Sigmoid colon (tissue), 7 donors: ENCODE results near the gene NREP. TPM values are rescaled to one million over a fixed set of nuclear protein-coding genes. Genes with fewer than 3 reads are reported as not detected.

Source experiments
- DNase-seq: peaks from one replicate; pipeline ENCODE4 v3.0.0-alpha.2; 2019
- H3K27ac ChIP-seq, 4 donors: fragments of 200-600 bp; sonication (generic); one replicate each; pipeline ENCODE4 v1.5.1; 2016 to 2019; ENCODE audit warnings: mild to moderate bottlenecking in 1 of 4
- H3K27me3 ChIP-seq, 3 donors: fragments of 200-600 bp; sonication (generic); one replicate each; pipeline ENCODE4 v1.5.1; 2019; ENCODE audit warnings: mild to moderate bottlenecking in 1 of 3
- H3K36me3 ChIP-seq, 4 donors: fragments of 200-600 bp; sonication (generic); one replicate each; pipeline ENCODE4 v1.5.1; 2016 to 2019
- H3K4me1 ChIP-seq, 4 donors: fragments of 200-600 bp; sonication (generic); one replicate each; pipeline ENCODE4 v1.5.1; 2017 to 2019
- H3K4me3 ChIP-seq, 4 donors: fragments of 200-600 bp; sonication (generic); one replicate each; pipeline ENCODE4 v1.5.1; 2017 to 2019; ENCODE audit warnings: mild to moderate bottlenecking in 2 of 4, moderate library complexity in 1 of 4
- H3K9me3 ChIP-seq, 4 donors: fragments of 200-600 bp in 3 of 4; sonication (generic) in 3 of 4; one replicate each; pipeline versions ENCODE4 v1.5.1 to v1.6.1; 2013 to 2019
- EP300 ChIP-seq, 4 donors: sonication (generic); formaldehyde crosslinking; IDR thresholded peaks; one replicate each; pipeline ENCODE4 v1.6.1; 2017; ENCODE audit warnings: antibody characterized with exemption in 4 of 4
- POLR2A ChIP-seq, 2 donors: fragments of 450-650 bp; IDR thresholded peaks; one replicate each; pipeline ENCODE4 v1.6.1; 2016; ENCODE audit warnings: antibody characterized with exemption in 2 of 2, mild to moderate bottlenecking in 2 of 2, moderate library complexity in 2 of 2
- POLR2AphosphoS5 ChIP-seq, 4 donors: sonication (generic); formaldehyde crosslinking; IDR thresholded peaks; one replicate each; pipeline ENCODE4 v1.6.1; 2017; ENCODE audit warnings: antibody characterized with exemption in 4 of 4
- WGBS, 2 donors: extraction: QIAGEN DNeasy Blood & Tissue Kit; methylation state at CpG; one replicate each; pipeline ENCODE4 v1.1.7; 2013; 5-methylcytosine and 5-hydroxymethylcytosine counted together
- intact Hi-C: fragments of 100-400 bp; cut with DNase I; formaldehyde crosslinking; loops from one replicate; pipeline ENCODE4 v1.15.1; 2023
- polyA plus RNA-seq, 3 donors: library from polyadenylated mRNA; stranded (reverse); fragments of 200-250 nt; gene quantifications; one replicate each; pipeline ENCODE4 v1.2.3, GENCODE V29; 2013
- total RNA-seq, 4 donors: library from RNA; depleted of rRNA; stranded (reverse); fragments of >200 nt; gene quantifications; one replicate each; pipeline ENCODE4 v1.1.0, GENCODE V29; 2016
- TF ChIP-seq, protein P1 (sequence below), 4 experiments: fragments of 450-650 bp in 3 of 4; fragments of 200-600 bp in 1 of 4; IDR thresholded peaks; one replicate each; pipeline ENCODE4 v1.5.1; 2016 to 2019; ENCODE audit warnings: antibody characterized with exemption in 4 of 4, mild to moderate bottlenecking in 3 of 4, moderate library complexity in 2 of 4
- donor health status: healthy with polysubstance abuse.
- donor health status: Bipolar disorder and iron deficiency.
- donor health status: healthy.

Gene NREP
- total and polyA plus RNA-seq, 7 donors, result 6.5 to 41.3 (median 14.6) TPM

DNA sequence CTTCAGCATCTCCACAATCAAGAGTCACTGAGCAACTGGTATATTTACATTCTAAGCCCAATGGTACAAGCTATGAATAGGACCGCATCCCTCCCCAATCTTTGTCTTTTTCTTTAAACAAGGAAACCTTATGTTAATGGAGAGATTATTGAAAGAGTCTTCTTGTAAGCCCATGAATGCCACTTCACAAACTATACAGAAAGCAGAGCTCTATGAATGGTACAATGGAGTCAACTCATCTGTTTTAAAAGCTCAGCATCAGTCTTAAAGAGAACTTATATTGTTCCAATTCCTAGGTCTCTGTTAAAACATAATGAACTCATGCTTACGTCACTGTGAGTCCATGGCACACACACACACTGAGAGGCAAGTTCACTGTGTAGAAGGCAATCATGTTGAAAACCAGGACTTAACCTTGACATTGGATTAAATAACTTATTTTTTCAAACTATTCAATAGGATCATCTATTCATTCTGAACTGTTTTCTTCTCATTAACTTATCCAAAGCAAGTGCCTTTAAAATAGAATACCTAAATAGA, 4.5 kb downstream of the NREP start:
- H3K36me3 ChIP-seq, result no peaks in the 10 kb centered on the region
- no peaks in the 10 kb centered on the region for H3K9me3 ChIP-seq
- no peak overlapping the region for H3K27ac ChIP-seq
- no peak overlapping the region for H3K4me3 ChIP-seq
- H3K4me1 ChIP-seq, result peaks cover 0 to 61% (median 42%) of the 10 kb centered on the region in 4 donors
- H3K27me3 ChIP-seq, result no peaks in the 10 kb centered on the region
- 92 to 96% methylated on average over 2 of the region's 2 CpGs for WGBS, 2 donors
- no peak for DNase-seq
- intact Hi-C loops, result loop anchor here (5.0 kb wide), 1 partner anchor 200 kb away; no protein-coding TSS in a partner anchor
- TF ChIP-seq POLR2A (IDR thresholded peaks at IDR 0.05) (no peak), POLR2AphosphoS5 (IDR thresholded peaks at IDR 0.05) (no peak), EP300 (IDR thresholded peaks at IDR 0.05) (no peak)
- TF ChIP-seq, protein P1, sequence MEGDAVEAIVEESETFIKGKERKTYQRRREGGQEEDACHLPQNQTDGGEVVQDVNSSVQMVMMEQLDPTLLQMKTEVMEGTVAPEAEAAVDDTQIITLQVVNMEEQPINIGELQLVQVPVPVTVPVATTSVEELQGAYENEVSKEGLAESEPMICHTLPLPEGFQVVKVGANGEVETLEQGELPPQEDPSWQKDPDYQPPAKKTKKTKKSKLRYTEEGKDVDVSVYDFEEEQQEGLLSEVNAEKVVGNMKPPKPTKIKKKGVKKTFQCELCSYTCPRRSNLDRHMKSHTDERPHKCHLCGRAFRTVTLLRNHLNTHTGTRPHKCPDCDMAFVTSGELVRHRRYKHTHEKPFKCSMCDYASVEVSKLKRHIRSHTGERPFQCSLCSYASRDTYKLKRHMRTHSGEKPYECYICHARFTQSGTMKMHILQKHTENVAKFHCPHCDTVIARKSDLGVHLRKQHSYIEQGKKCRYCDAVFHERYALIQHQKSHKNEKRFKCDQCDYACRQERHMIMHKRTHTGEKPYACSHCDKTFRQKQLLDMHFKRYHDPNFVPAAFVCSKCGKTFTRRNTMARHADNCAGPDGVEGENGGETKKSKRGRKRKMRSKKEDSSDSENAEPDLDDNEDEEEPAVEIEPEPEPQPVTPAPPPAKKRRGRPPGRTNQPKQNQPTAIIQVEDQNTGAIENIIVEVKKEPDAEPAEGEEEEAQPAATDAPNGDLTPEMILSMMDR (IDR thresholded peaks at IDR 0.05), result no peak

DNA sequence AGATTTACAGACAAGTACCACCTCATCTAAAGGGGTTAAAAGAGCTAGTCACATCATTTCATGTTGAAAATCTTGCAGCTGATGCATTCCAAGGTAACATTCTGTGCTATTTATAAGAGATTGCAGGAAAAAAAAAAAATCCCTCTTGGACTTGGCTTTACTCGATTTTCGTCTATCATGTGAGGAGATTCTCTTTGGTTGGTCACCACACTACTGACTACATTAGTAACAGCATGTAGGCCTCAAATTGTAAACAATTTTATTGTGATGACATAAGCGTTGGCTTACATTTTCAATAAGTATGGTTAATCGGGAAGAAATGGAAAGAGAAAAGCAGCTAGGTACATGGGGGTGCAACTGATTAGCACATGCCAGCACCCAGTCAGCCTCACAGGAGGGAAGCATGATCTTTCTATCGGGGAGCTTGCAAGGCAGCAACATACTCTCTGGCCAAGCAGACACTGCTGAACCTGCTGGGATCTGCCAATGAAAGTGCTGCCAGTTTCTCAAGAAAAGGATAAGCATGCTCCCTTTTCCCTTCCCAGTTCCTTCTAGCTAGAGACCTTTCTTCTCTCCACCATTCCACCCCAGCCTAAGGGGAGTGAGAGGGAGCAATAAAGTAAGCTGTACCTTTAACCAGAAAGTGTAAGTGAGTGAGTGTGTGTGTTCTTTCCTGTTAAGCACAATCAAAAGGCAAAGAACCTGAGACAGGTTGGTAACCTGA, 7.5 kb downstream of the NREP start:
- Histone ChIP-seq H3K9me3 (no peaks in the 10 kb centered on the region), H3K27ac (peak overlapping the region in 2 of 4 donors; percentile 52 to 61), H3K27me3 (no peaks in the 10 kb centered on the region), H3K36me3 (no peaks in the 10 kb centered on the region), H3K4me1 (peaks cover 0 to 69% (median 44%) of the 10 kb centered on the region in 4 donors), H3K4me3 (no peak overlapping the region)
- intact Hi-C loops, result loop anchor here (5.0 kb wide), 1 partner anchor 197 kb away; no protein-coding TSS in a partner anchor
- WGBS, 2 donors, result 82 to 83% methylated on average over 5 of the region's 5 CpGs
- TF ChIP-seq POLR2AphosphoS5 (IDR thresholded peaks at IDR 0.05), result no peak
- TF ChIP-seq, protein P1 (IDR thresholded peaks at IDR 0.05), result no peak
- TF ChIP-seq EP300 (IDR thresholded peaks at IDR 0.05), result no peak
- TF ChIP-seq POLR2A (IDR thresholded peaks at IDR 0.05), result no peak
- no peak for DNase-seq

DNA sequence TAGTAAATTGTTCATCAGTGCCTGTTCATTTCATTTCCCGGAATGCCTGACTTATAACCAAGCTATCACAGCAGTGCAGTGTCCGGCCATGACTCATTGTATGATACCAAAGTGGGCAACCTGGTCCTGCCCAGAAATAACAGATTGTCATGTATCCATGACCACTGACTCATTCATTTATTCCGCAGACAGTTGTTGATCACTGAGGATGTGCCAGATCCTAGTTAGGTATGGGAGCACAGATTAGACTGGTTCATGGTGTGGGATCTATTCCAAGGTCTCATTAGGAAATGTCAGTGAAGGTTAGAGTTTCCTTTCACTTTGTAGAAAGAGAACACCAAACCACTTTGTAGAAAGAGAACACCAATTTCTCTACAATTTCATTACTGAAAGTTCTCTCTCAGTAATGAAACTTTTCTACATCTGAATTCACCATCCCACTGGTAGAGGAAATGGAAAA, 8.7 kb downstream of the NREP start:
- intact Hi-C loops, result no loop called here
- Histone ChIP-seq H3K4me3 (no peak overlapping the region), H3K9me3 (no peaks in the 10 kb centered on the region), H3K36me3 (no peaks in the 10 kb centered on the region), H3K27me3 (no peaks in the 10 kb centered on the region), H3K4me1 (peaks cover 0 to 69% (median 50%) of the 10 kb centered on the region in 4 donors), H3K27ac (peak overlapping the region; percentile 25 to 61 (median 46))
- 87 to 91% methylated on average over 3 of the region's 3 CpGs for whole genome bisulfite sequencing, 2 donors
- TF ChIP-seq POLR2AphosphoS5 (IDR thresholded peaks at IDR 0.05), result peak in 1 of 4 donors; percentile 46
- TF ChIP-seq, protein P1 (IDR thresholded peaks at IDR 0.05), result no peak
- DNase-seq, result no peak

DNA sequence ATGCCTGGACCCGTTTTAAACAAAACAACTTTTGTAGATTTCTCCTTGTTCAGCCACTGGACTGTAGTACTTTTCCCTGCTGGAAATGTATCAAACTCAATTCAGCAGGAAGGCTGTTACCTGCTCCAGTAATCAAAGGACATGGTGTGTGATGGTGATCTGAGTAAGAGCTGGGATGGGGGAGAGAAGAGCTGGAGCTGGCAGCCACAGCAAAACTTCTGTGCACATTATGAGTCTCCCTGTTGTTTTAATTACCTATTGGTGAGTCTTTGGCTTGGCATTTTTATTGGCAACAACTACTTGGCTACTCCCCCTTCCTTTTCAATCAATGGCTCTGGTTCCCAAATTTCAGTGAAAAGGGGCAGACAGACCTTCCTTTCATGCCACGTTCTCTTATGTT, 9.7 kb downstream of the NREP start:
- H3K4me3 ChIP-seq, result no peak overlapping the region
- DNase-seq, result no peak
- intact Hi-C loops, result no loop called here
- no peaks in the 10 kb centered on the region for H3K9me3 ChIP-seq
- WGBS, 2 donors, result 81 to 85% methylated on average over 2 of the region's 2 CpGs
- peaks cover 0 to 73% (median 59%) of the 10 kb centered on the region in 4 donors for H3K4me1 ChIP-seq
- H3K27me3 ChIP-seq, result no peaks in the 10 kb centered on the region
- peak overlapping the region in 2 of 4 donors; percentile 52 to 61 for H3K27ac ChIP-seq
- TF ChIP-seq POLR2A (IDR thresholded peaks at IDR 0.05), result no peak
- TF ChIP-seq EP300 (IDR thresholded peaks at IDR 0.05), result no peak
- TF ChIP-seq, protein P1 (IDR thresholded peaks at IDR 0.05), result no peak
- no peak for TF ChIP-seq POLR2AphosphoS5 (IDR thresholded peaks at IDR 0.05)
- H3K36me3 ChIP-seq, result no peaks in the 10 kb centered on the region
